Tibial nerve (tissue), 3 donors: Measurements from ENCODE around the gene MEX3B.

Source experiments
- CTCF ChIP-seq, 5 experiments: fragments of 200-600 bp in 3 of 5; fragments of 450-650 bp in 2 of 5; sonication (generic) in 3 of 5; IDR thresholded peaks; one replicate each; pipeline ENCODE4 v1.5.1; 2016 to 2019; ENCODE audit warnings: antibody characterized with exemption in 5 of 5, mild to moderate bottlenecking in 3 of 5, moderate library complexity in 2 of 5
- POLR2A ChIP-seq, 2 donors: fragments of 450-650 bp; IDR thresholded peaks; one replicate each; pipeline ENCODE4 v1.6.1; 2017; ENCODE audit warnings: antibody characterized with exemption in 2 of 2, mild to moderate bottlenecking in 2 of 2, moderate library complexity in 2 of 2

GRCh38 chr15:82005239-82005638 is 40.6 kb downstream of the MEX3B start:
- no peak for TF ChIP-seq CTCF (IDR thresholded peaks at IDR 0.05)
- no peak for TF ChIP-seq POLR2A (IDR thresholded peaks at IDR 0.05)
